Activated T-helper 1 cell treated with Interleukin-2 at 50 U/mL for 16 hours (primary cell): ENCODE data around the gene ADAMTS2.

Experiments used
- DNase-seq: peaks from one replicate; pipeline ENCODE4 v3.0.0-alpha.2; 2020; ENCODE audit warnings: low read depth

The ADAMTS2 gene

GRCh38 chr5:179137643-179138567 lies 207.4 kb downstream of the ADAMTS2 start:
- DNase-seq: no peak

DNA sequence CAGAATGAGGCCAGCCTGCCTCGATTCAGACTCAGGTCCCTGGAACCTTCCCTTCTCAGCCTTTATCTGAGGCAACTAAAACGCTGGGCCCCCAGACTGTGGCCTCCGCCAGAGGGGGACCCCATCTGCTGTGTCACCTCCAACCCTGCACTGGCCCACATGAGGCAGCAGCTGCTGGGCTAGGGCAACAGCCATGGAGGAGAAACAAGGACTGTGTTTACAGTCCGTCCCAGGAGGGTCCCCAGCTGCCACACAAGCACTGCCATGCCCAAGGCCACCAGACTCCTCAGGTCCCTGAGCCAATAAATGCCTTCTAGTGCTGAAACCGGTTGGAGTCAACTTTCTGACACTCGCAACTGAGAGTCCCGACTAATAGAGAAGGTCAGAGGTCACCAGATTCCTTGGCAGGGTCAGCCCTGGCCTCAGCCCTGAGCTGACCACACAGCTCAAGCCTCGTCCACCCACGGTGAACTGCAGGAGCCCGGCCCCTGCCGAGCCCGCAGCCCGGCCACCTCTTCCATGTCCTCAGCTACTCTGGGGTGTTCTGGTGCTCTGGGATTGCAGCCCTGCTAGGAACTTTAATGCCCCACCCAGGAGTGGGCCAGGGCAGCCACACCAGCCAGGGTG lies 208.1 kb downstream of the ADAMTS2 start:
- no peak for DNase-seq

- no peak for DNase-seq
Observed at GRCh38 chr5:179135441-179136215, 209.6 kb downstream of the ADAMTS2 start.

DNA sequence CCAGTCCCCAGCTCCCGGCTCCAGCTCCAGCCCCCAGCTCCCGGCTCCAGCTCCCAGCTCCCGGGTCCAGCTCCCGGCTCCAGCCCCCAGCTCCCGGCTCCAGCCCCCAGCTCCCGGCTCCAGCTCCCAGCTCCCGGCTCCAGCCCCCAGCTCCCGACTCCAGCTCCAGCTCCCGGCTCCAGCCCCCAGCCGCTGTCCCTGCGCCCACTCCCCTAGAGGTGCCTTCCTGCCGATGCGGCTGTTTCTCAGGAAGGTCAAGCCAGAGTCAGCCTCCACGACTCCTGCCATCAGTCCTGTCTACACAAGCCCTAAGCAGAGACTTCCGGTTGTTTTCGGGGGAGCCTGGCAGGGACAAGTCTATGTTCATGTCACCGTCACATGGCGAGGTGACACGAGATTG lies 210.3 kb downstream of the ADAMTS2 start:
- no peak for DNase-seq

GRCh38 chr5:179134511-179134910 lies 210.8 kb downstream of the ADAMTS2 start:
- DNase-seq: no peak

DNA sequence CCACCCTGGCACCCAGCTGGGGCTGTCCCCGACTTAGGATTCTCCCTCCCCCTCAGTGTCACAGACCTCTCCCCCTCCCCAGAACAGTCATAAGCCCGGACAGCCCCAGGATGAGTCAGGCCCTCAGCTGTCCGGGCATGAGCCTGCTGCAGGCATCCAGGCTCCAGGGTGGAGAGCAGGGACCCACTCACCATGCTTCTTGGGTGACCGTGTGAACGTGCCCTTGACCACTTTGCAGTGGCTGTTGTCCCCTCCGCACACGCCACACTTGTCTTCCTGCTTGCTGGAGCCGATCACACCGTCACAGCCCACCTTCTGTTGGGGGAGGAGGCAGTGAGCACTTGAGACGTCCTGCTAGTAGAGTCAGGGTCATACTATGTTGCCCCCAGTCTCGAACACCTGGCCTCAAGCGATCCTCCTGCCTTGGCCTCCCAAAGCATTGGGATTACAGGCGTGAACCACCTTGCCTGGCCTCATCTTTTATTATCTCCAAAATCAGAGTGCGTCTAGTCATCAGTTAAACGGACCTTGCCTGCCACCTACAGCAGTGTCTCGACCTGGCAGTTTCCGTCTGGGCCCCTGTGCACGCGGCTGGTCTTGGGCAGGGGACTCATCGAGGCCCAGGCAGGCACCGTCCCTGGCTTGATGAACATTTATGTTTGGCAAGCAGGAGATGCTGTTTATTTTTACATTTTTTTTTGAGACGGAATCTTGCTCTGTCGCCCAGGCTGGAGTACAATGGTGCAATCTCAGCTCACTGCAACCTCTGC lies 212.5 kb downstream of the ADAMTS2 start:
- DNase-seq: no peak

DNA sequence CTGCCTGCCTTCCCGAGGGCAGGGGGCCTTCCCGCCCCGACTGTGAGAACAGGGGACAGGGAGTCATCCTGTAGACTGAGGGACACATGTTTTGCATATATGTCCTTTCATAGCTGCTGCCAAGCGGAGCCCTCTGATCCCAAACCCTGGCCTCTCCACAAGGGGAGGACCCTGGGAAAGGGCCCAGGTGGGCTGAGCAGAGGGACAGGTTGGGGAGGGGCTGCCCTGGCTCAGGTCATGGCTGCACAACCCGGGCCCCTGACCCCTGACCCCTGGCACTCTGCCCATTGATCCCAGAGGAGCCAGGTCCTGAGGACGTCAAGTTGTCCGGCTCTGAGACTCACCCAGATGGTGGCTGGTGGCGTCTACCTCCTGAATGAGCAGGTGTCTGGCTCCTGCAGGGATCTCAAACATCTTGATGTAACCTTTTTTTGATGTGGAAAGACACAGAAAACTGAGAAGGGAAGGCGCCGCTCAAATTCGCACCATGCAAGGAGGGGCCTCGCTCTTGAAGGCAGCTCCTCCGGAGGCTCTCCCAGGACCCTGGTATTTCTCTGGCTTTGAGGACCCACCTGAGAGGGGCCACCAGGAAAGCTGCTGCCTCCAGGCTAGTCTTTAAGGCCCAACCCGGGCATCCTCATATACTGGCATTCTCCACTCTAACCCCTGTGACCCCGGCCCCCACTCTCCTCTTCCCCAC lies 213.2 kb downstream of the ADAMTS2 start:
- no peak for DNase-seq

GRCh38 chr5:179131321-179131835 lies 213.9 kb downstream of the ADAMTS2 start:
- DNase-seq: no peak

GRCh38 chr5:179130101-179130681 lies 215.1 kb downstream of the ADAMTS2 start:
- DNase-seq: no peak

DNA sequence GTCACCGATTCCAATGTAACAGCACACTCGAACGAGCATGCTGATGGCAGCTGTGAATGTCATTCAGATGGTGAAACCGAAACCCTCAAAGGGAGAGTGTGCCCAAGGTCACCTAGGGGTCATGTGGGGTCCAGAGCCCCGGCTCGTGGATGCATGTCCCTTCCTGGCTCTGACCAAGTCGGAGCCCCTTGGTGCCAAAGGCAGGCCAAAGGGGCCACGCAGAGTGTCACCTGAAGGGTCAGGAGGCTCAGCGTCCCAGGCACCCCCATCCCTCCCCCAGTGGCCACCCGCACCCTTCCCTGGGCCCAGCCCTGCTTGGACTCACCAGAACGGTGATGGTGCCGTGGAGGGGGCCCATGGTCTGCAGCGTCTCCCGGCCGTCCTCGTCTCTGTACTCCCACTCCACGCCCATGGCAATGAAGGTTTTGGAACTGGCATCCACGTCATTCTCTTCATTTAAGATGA lies 215.6 kb downstream of the ADAMTS2 start:
- no peak for DNase-seq

DNA sequence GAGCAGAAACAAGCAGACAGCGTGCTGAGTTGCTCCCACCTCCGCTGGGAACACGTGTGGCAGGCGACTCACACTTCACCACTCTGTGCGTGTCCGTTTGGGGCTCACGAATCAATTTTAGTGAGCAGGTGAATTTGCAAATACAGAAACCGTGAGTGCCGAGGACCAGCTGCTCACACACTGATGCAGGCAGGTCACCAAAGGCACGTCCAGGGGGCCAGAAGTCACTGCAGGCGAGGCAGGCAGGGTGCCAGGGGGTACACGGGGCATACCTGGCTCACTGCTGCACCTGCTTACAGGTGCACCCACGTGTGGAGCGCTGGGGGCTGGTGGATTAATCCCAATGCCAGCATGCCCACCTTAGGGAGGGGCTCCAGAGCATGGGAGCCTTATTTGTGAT lies 216.3 kb downstream of the ADAMTS2 start:
- no peak for DNase-seq

DNA sequence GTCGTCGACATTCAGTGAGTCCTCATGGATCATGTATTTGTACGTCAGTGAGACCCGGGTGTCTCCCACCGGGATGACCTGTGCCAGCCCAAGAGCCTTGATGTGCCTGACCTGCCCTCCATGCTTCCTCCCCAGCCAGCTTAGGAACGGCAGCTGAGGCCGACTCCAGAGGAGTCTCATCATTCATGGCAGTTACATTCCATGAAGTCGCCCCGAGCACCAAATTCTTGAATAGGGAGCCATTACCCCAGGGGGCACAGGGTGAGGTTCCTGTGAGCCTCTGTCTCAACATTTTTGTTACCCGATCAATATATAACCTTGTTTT lies 217.3 kb downstream of the ADAMTS2 start:
- no peak for DNase-seq

- DNase-seq: no peak
Observed at GRCh38 chr5:179127136-179128040, 217.9 kb downstream of the ADAMTS2 start.

DNA sequence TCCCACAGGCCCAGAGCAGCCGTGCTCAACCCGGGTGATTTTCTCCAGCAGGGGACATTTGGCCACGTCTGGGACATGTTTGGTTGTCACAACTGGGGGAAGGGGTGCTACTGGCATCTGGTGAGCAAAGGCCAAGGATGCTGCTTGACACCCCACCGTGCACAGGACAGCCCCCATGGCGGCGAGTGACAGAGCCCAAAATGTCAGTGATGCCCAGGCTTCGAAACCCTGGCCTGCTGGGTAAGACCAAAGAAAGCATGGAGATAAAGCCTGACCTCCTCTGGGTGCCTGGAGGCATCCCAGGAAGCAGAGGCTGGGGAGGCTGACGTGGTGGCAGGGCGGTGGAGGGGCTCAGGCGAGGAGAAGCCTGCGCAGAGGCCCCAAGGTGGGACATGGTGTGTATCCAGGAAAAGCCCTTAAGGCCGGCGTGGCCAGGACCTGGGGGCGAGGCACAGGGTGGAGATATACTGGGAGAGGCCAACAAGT lies 218.7 kb downstream of the ADAMTS2 start:
- no peak for DNase-seq

DNA sequence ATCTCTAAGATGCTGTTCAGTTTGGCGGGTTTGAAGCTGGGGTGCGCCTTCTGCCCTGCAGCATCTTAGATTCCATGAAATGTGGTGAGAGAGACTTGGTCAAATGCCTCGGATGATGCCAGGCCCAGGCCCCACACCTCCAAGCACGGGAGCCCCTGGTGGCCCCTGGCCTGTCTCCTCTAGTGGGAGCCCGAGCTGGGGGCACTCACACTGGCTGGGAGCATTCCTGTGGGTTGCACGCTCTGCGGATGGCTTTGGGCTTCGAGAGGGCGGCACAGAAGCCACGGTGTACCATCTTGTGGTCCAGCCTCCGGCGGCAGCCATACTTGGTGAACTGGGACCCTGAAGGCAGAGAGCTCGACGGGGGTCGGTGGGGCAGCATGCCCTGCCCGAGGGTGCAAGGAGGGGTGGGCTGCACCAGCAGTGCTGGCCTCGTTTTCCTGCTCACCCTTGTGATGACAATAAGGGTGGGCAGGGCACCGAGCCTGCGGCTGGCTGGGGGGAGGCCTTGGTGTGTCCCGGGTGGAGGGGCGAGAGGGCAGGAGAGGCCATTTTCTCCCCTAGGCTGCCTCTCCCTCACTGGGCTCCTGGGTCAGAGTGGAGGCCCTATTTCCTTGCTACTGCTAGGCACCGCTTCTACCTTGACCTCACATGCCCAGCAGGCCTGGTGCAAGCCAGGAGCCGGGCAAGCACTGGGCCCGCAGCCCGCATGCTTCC lies 219.3 kb downstream of the ADAMTS2 start:
- DNase-seq: no peak

- no peak for DNase-seq
Observed at GRCh38 chr5:179124853-179125788, 220.1 kb downstream of the ADAMTS2 start.

GRCh38 chr5:179124273-179124852 lies 220.9 kb downstream of the ADAMTS2 start:
- DNase-seq: no peak
